Neuronal stem cell (in vitro differentiated cells): ENCODE results near the gene BBS9.

Experiments
- DNase-seq: peaks from one replicate; pipeline ENCODE4 v3.0.0-alpha.2; 2013; ENCODE audit warnings: low spot score
- H2AFZ ChIP-seq: one replicate; pipeline ENCODE4 v1.6.1; 2013; ENCODE audit warnings: mild to moderate bottlenecking, low read length, inconsistent platforms
- H2AK5ac ChIP-seq: 2 replicates; pipeline ENCODE4 v1.6.1; 2013; ENCODE audit warnings: low read depth, mild to moderate bottlenecking, inconsistent platforms, low read length, moderate library complexity, mixed read lengths
- H2BK120ac ChIP-seq: 2 replicates; pipeline ENCODE4 v1.6.1; 2013; ENCODE audit warnings: low read depth, mild to moderate bottlenecking, inconsistent platforms, low read length, moderate library complexity, mixed read lengths
- H2BK12ac ChIP-seq: one replicate; pipeline ENCODE4 v1.6.1; 2013; ENCODE audit warnings: low read length, inconsistent platforms
- H2BK15ac ChIP-seq: 2 replicates; pipeline ENCODE4 v1.6.1; 2013; ENCODE audit warnings: mild to moderate bottlenecking, low read length, inconsistent platforms, mixed read lengths
- H2BK5ac ChIP-seq: one replicate; pipeline ENCODE4 v1.6.1; 2013; ENCODE audit warnings: inconsistent platforms, mild to moderate bottlenecking, low read length, moderate library complexity
- H3K14ac ChIP-seq: one replicate; pipeline ENCODE4 v1.6.1; 2013; ENCODE audit warnings: low read length, inconsistent platforms
- H3K18ac ChIP-seq: 2 replicates; pipeline ENCODE4 v1.6.1; 2013; ENCODE audit warnings: low read length, inconsistent platforms
- H3K23ac ChIP-seq: 2 replicates; pipeline ENCODE4 v1.6.1; 2013; ENCODE audit warnings: low read depth, mild to moderate bottlenecking, mixed read lengths, low read length, inconsistent platforms; ENCODE audit not compliant: poor library complexity
- H3K27ac ChIP-seq: replicated peaks from 3 replicates; pipeline ENCODE4 v1.5.1; 2013; ENCODE audit warnings: low read length, inconsistent platforms
- H3K27me3 ChIP-seq, 3 experiments: 2 replicates each; pipeline ENCODE4 v1.6.1; 2013; ENCODE audit warnings: low read length in 3 of 3, mild to moderate bottlenecking in 2 of 3, inconsistent platforms in 1 of 3, low read depth in 1 of 3, mixed read lengths in 1 of 3, moderate library complexity in 1 of 3; ENCODE audit not compliant: control insufficient read depth in 3 of 3, insufficient read depth in 3 of 3
- H3K36me3 ChIP-seq, 2 donors: replicated peaks in 1 of 2; 2 replicates each; pipeline ENCODE4 v1.6.1; 2013; ENCODE audit warnings: low read length in 2 of 2; ENCODE audit not compliant: control insufficient read depth in 2 of 2, insufficient read depth in 2 of 2
- H3K4ac ChIP-seq: 2 replicates; pipeline ENCODE4 v1.6.1; 2013; ENCODE audit warnings: inconsistent platforms, mild to moderate bottlenecking, low read length, moderate library complexity
- H3K4me1 ChIP-seq, 2 donors: 1 replicate in 1 of 2; 2 replicates in 1 of 2; pipeline ENCODE4 v1.6.1; 2013; ENCODE audit warnings: low read length in 2 of 2, low read depth in 1 of 2; ENCODE audit not compliant: control insufficient read depth in 2 of 2, insufficient read depth in 1 of 2
- H3K4me2 ChIP-seq: one replicate; pipeline ENCODE4 v1.6.1; 2013; ENCODE audit warnings: mild to moderate bottlenecking, low read length, inconsistent platforms; ENCODE audit not compliant: insufficient read depth, poor library complexity, severe bottlenecking
- H3K4me3 ChIP-seq, 2 donors: 2 replicates each; pipeline ENCODE4 v1.5.1; 2013; ENCODE audit warnings: low read length in 2 of 2, mild to moderate bottlenecking in 2 of 2, inconsistent platforms in 1 of 2, moderate library complexity in 1 of 2
- H3K79me1 ChIP-seq: one replicate; pipeline ENCODE4 v1.6.1; 2013; ENCODE audit warnings: low read depth, mild to moderate bottlenecking, inconsistent platforms, low read length, moderate library complexity
- H3K9ac ChIP-seq: one replicate; pipeline ENCODE4 v1.6.1; 2013; ENCODE audit warnings: mild to moderate bottlenecking, low read depth, low read length, inconsistent platforms; ENCODE audit not compliant: poor library complexity
- H3K9me3 ChIP-seq, 2 donors: replicated peaks in 1 of 2; 2 replicates each; pipeline versions ENCODE3 to v1.6.1; 2013; ENCODE audit warnings: low read length in 2 of 2, mild to moderate bottlenecking in 2 of 2, inconsistent platforms in 1 of 2, low read depth in 1 of 2, mixed read lengths in 1 of 2, moderate library complexity in 1 of 2; ENCODE audit not compliant: control insufficient read depth in 2 of 2, insufficient read depth in 1 of 2
- H4K8ac ChIP-seq: one replicate; pipeline ENCODE4 v1.6.1; 2013; ENCODE audit warnings: low read depth, mild to moderate bottlenecking, inconsistent platforms, low read length, moderate library complexity
- H4K91ac ChIP-seq: one replicate; pipeline ENCODE4 v1.6.1; 2013; ENCODE audit warnings: low read length, low read depth, mild to moderate bottlenecking, inconsistent platforms; ENCODE audit not compliant: poor library complexity
- WGBS, 2 donors: extraction: QIAGEN DNeasy Blood & Tissue Kit; methylation state at CpG; one replicate each; pipeline ENCODE4 v1.1.7; 2013; ENCODE audit warnings: missing lambda C conversion rate in 2 of 2, mixed read lengths in 1 of 2; ENCODE audit not compliant: insufficient read length in 2 of 2, insufficient replicate concordance in 1 of 2; ENCODE audit errors: extremely low coverage in 2 of 2; 5-methylcytosine and 5-hydroxymethylcytosine counted together

Gene BBS9

GRCh38 chr7:33137103-33137502 is 7.7 kb downstream of the BBS9 start:
- H3K9me3 ChIP-seq = no peaks in the 10 kb centered on the region
- no peak overlapping the region for H3K4me3 ChIP-seq
- H4K8ac ChIP-seq = no peak overlapping the region
- no peaks in the 10 kb centered on the region for H3K27me3 ChIP-seq
- peak overlapping the region; percentile 93 for H3K23ac ChIP-seq
- no peak for DNase-seq
- H2BK5ac ChIP-seq = no peak overlapping the region
- no peak overlapping the region for H4K91ac ChIP-seq
- H3K9ac ChIP-seq = no peak overlapping the region
- H2BK15ac ChIP-seq = no peak overlapping the region
- H2BK12ac ChIP-seq = no peak overlapping the region
- peak overlapping the region; percentile 24 for H3K18ac ChIP-seq
- H2AK5ac ChIP-seq = no peak overlapping the region
- no CpG with 5 or more reads among the region's 15 CpGs for WGBS, 2 donors
- no peak overlapping the region for H3K27ac ChIP-seq
- no peak overlapping the region for H2AFZ ChIP-seq
- H3K4me2 ChIP-seq = no peak overlapping the region
- no peak overlapping the region for H2BK120ac ChIP-seq
- peak overlapping the region; percentile 25 for H3K14ac ChIP-seq
- H3K4me1 ChIP-seq = no peaks in the 10 kb centered on the region
- no peaks in the 10 kb centered on the region for H3K79me1 ChIP-seq
- H3K4ac ChIP-seq = no peak overlapping the region
- H3K36me3 ChIP-seq = no peaks in the 10 kb centered on the region

- no peak overlapping the region for H3K4ac ChIP-seq
- no peaks in the 10 kb centered on the region for H3K27me3 ChIP-seq
- no peak overlapping the region for H2BK15ac ChIP-seq
- H3K4me1 ChIP-seq = no peaks in the 10 kb centered on the region
- no peak overlapping the region for H3K9ac ChIP-seq
- H3K4me3 ChIP-seq = no peak overlapping the region
- no peaks in the 10 kb centered on the region for H3K36me3 ChIP-seq
- no peak overlapping the region for H3K18ac ChIP-seq
- no peak overlapping the region for H2BK5ac ChIP-seq
- H2AK5ac ChIP-seq = no peak overlapping the region
- H2BK12ac ChIP-seq = no peak overlapping the region
- no peaks in the 10 kb centered on the region for H3K9me3 ChIP-seq
- H3K14ac ChIP-seq = no peak overlapping the region
- WGBS, 2 donors = no CpG with 5 or more reads among the region's 1 CpG
- no peak overlapping the region for H4K8ac ChIP-seq
- H3K79me1 ChIP-seq = no peaks in the 10 kb centered on the region
- no peak overlapping the region for H4K91ac ChIP-seq
- no peak overlapping the region for H2BK120ac ChIP-seq
- H3K4me2 ChIP-seq = no peak overlapping the region
- no peak overlapping the region for H2AFZ ChIP-seq
- no peak overlapping the region for H3K23ac ChIP-seq
- no peak overlapping the region for H3K27ac ChIP-seq
- no peak for DNase-seq
Measured at GRCh38 chr7:33142585-33142984, 13.2 kb downstream of the BBS9 start.

GRCh38 chr7:33143996-33144718 is 14.8 kb downstream of the BBS9 start:
- no peak overlapping the region for H4K8ac ChIP-seq
- no peak overlapping the region for H3K4me3 ChIP-seq
- no peaks in the 10 kb centered on the region for H3K9me3 ChIP-seq
- no peak overlapping the region for H2BK15ac ChIP-seq
- no peak overlapping the region for H3K23ac ChIP-seq
- no peaks in the 10 kb centered on the region for H3K36me3 ChIP-seq
- no peak overlapping the region for H2BK12ac ChIP-seq
- no peak overlapping the region for H2AFZ ChIP-seq
- H3K4me1 ChIP-seq = no peaks in the 10 kb centered on the region
- no peak for DNase-seq
- H2BK5ac ChIP-seq = no peak overlapping the region
- no peak overlapping the region for H3K4me2 ChIP-seq
- no peak overlapping the region for H3K18ac ChIP-seq
- no peaks in the 10 kb centered on the region for H3K27me3 ChIP-seq
- H4K91ac ChIP-seq = no peak overlapping the region
- no peak overlapping the region for H3K9ac ChIP-seq
- H2BK120ac ChIP-seq = no peak overlapping the region
- no peak overlapping the region for H2AK5ac ChIP-seq
- no CpG with 5 or more reads among the region's 4 CpGs for WGBS, 2 donors
- H3K79me1 ChIP-seq = no peaks in the 10 kb centered on the region
- H3K27ac ChIP-seq = no peak overlapping the region
- H3K14ac ChIP-seq = no peak overlapping the region
- H3K4ac ChIP-seq = no peak overlapping the region

- H2BK5ac ChIP-seq = no peak overlapping the region
- no peaks in the 10 kb centered on the region for H3K79me1 ChIP-seq
- no peaks in the 10 kb centered on the region for H3K4me1 ChIP-seq
- no peak overlapping the region for H3K4me2 ChIP-seq
- H2BK15ac ChIP-seq = no peak overlapping the region
- WGBS, 2 donors = no CpG with 5 or more reads among the region's 5 CpGs
- H3K27ac ChIP-seq = no peak overlapping the region
- H3K14ac ChIP-seq = no peak overlapping the region
- no peak overlapping the region for H3K4ac ChIP-seq
- no peak overlapping the region for H3K9ac ChIP-seq
- H3K36me3 ChIP-seq = no peaks in the 10 kb centered on the region
- no peak overlapping the region for H3K4me3 ChIP-seq
- no peak overlapping the region for H2AFZ ChIP-seq
- no peak overlapping the region for H2AK5ac ChIP-seq
- H4K8ac ChIP-seq = no peak overlapping the region
- H2BK12ac ChIP-seq = no peak overlapping the region
- no peak overlapping the region for H3K18ac ChIP-seq
- no peak overlapping the region for H3K23ac ChIP-seq
- H3K27me3 ChIP-seq = no peaks in the 10 kb centered on the region
- H3K9me3 ChIP-seq = no peaks in the 10 kb centered on the region
- no peak overlapping the region for H2BK120ac ChIP-seq
- DNase-seq = no peak
- H4K91ac ChIP-seq = no peak overlapping the region
Measured at GRCh38 chr7:33145156-33145555, 15.8 kb downstream of the BBS9 start.
